ENCODE data around the gene MLEC. TPM values are rescaled to one million over a fixed set of nuclear protein-coding genes. Genes with fewer than 3 reads are reported as not detected.
A peak's percentile ranks its signal among the peaks of the same experiment; 100 is the strongest.
"Not testable (repeated sequence)": the region's sequence is repeated elsewhere in the genome, so short reads cannot be mapped to it uniquely, and the experiment has no call there.

MLEC gene
- total RNA-seq, 1 donor from 2014 or later = 149 TPM

DNA sequence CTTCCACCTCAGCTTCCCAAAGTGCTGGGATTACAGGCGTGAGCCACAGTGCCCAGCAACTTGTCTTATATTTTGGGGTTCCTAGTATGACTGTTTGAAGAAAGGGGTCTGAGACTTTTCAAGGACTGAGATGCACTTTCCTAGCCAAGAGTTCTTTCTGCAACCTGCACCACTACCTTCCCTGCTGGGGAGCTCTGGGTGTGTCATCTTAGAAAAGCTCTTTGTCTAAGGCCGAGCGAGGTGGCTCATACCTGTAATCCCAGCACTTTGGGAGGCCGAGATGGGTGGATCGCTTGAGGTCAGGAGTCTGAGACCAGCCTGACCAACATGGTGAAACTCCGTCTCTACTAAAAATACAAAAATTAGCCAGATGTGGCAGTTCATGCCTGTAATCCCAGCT is 16.7 kb upstream of the MLEC start:
- H3K4me3 Mint-ChIP-seq; H3K9me3 Mint-ChIP-seq; H3K27ac Mint-ChIP-seq; H3K36me3 Mint-ChIP-seq (ENCODE audit: low read depth); DNase-seq; intact Hi-C loops (cut with micrococcal nuclease); H3K4me1 Mint-ChIP-seq; H3K27me3 Mint-ChIP-seq: not testable (repeated sequence)

DNA sequence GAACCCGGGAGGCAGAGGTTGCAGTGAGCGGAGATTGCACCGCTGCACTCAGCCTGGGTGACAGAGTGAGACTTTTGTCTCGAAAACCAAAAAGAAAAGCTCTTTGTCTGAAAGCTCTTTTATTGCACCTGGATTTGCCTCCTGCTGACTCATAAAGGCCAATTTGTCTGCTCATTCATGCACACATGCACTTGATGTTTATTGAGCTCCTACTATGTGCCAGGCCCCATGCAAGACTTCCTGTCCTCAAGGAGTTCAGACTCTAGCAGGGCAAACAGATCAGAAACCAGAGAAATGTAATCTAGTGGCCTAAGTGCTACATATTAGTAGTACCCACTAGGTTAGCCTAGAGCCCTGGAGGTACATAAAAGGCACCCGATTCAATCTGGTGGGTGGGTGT is 16.3 kb upstream of the MLEC start:
- Mint-ChIP-seq H3K4me3 (no peak overlapping the region), H3K27me3 (peaks cover 4% of the 10 kb centered on the region), H3K36me3 (ENCODE audit: low read depth) (no peaks in the 10 kb centered on the region), H3K27ac (no peak overlapping the region), H3K9me3 (no peaks in the 10 kb centered on the region), H3K4me1 (no peaks in the 10 kb centered on the region)
- intact Hi-C loops (cut with micrococcal nuclease) = no loop called here
- DNase-seq = no peak

- Mint-ChIP-seq H3K9me3 (no peaks in the 10 kb centered on the region), H3K27me3 (peaks cover 4% of the 10 kb centered on the region), H3K27ac (no peak overlapping the region), H3K4me3 (no peak overlapping the region), H3K36me3 (ENCODE audit: low read depth) (no peaks in the 10 kb centered on the region), H3K4me1 (peaks cover 13% of the 10 kb centered on the region)
- no peak for DNase-seq
- intact Hi-C loops (cut with micrococcal nuclease) = no loop called here
These were observed 12.8 kb upstream of the MLEC start for GRCh38 chr12:120674097-120674636.

GRCh38 chr12:120677765-120678473 is 9.0 kb upstream of the MLEC start:
- Mint-ChIP-seq H3K4me1 (peaks cover 17% of the 10 kb centered on the region), H3K4me3 (no peak overlapping the region), H3K27ac (peak overlapping the region; percentile 66), H3K27me3 (peaks cover 4% of the 10 kb centered on the region), H3K9me3 (no peaks in the 10 kb centered on the region), H3K36me3 (ENCODE audit: low read depth) (no peaks in the 10 kb centered on the region)
- peak; percentile 70 for DNase-seq
- intact Hi-C loops (cut with micrococcal nuclease) = loop anchor here (5.0 kb wide), 1 partner anchor 34 kb away; the partner anchor contains the start of gene UNC119B

DNA sequence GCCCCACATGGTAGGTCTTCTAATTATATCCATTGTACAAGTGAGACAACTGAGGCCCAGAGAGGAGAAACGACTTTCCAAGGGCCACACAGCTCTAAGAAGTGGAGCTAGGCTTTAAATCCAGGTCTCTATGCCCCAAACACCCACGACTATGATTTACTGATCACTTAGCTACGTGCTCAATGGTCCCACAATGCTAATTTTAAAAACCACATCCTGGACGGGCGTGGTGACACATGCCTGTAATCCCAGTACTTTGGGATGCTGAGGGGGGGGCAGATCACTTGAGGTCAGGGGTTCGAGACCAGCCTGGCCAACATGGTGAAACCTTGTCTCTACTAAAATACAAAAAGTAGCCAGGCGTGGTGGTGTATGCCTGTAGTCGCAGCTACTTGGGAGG is 8.4 kb upstream of the MLEC start:
- H3K27ac Mint-ChIP-seq = peak overlapping the region; percentile 7
- intact Hi-C loops (cut with micrococcal nuclease) = loop anchor here (5.0 kb wide), 1 partner anchor 34 kb away; the partner anchor contains the start of gene UNC119B
- no peaks in the 10 kb centered on the region for H3K9me3 Mint-ChIP-seq
- no peak overlapping the region for H3K4me3 Mint-ChIP-seq
- H3K27me3 Mint-ChIP-seq = peaks cover 4% of the 10 kb centered on the region
- H3K4me1 Mint-ChIP-seq = peaks cover 21% of the 10 kb centered on the region
- no peak for DNase-seq
- H3K36me3 Mint-ChIP-seq (ENCODE audit: low read depth) = no peaks in the 10 kb centered on the region

- no peaks in the 10 kb centered on the region for H3K36me3 Mint-ChIP-seq (ENCODE audit: low read depth)
- H3K4me3 Mint-ChIP-seq = no peak overlapping the region
- peak overlapping the region; percentile 15 for H3K27ac Mint-ChIP-seq
- peaks cover 30% of the 10 kb centered on the region for H3K4me1 Mint-ChIP-seq
- H3K27me3 Mint-ChIP-seq = peaks cover 1% of the 10 kb centered on the region
- intact Hi-C loops (cut with micrococcal nuclease) = no loop called here
- DNase-seq = no peak
- no peaks in the 10 kb centered on the region for H3K9me3 Mint-ChIP-seq
These were observed 6.7 kb upstream of the MLEC start for GRCh38 chr12:120680165-120680738.

DNA sequence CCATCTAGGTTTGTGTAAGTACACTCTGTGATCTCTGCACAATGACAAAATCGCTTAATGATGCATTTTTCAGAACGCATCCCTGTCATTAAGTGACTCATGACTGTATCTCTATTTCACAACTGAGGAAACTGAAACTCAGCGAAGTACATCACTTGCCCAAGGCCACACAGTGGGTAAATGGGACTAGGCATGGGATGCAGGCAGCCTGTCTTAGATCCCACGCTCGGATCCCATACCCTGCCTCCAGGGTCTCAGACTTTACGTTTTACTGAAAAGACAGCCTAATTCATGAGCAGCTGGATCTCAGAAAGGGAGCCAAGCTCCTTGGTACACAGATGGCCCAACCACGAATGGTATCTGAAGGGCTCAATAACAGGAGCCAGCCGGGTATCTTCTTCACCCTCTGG is 2.4 kb upstream of the MLEC start:
- Mint-ChIP-seq H3K27me3 (peaks cover 2% of the 10 kb centered on the region), H3K4me1 (peaks cover 39% of the 10 kb centered on the region), H3K9me3 (no peaks in the 10 kb centered on the region), H3K27ac (peak overlapping the region; percentile 43), H3K4me3 (peak overlapping the region; percentile 30), H3K36me3 (ENCODE audit: low read depth) (peaks cover 4% of the 10 kb centered on the region)
- intact Hi-C loops (cut with micrococcal nuclease) = no loop called here
- DNase-seq = peak; percentile 64

GRCh38 chr12:120685522-120685921 is 1.4 kb upstream of the MLEC start:
- H3K27me3 Mint-ChIP-seq = peaks cover 2% of the 10 kb centered on the region
- H3K4me1 Mint-ChIP-seq = peaks cover 43% of the 10 kb centered on the region
- no peaks in the 10 kb centered on the region for H3K9me3 Mint-ChIP-seq
- intact Hi-C loops (cut with micrococcal nuclease) = loop anchor here (5.0 kb wide), 2 partner anchors 248 to 942 kb away; partner anchors contain the start of genes COX6A1 and ORAI1
- H3K36me3 Mint-ChIP-seq (ENCODE audit: low read depth) = peaks cover 4% of the 10 kb centered on the region
- peak overlapping the region; percentile 58 for H3K4me3 Mint-ChIP-seq
- DNase-seq = peak; percentile 59
- H3K27ac Mint-ChIP-seq = peak overlapping the region; percentile 65

DNA sequence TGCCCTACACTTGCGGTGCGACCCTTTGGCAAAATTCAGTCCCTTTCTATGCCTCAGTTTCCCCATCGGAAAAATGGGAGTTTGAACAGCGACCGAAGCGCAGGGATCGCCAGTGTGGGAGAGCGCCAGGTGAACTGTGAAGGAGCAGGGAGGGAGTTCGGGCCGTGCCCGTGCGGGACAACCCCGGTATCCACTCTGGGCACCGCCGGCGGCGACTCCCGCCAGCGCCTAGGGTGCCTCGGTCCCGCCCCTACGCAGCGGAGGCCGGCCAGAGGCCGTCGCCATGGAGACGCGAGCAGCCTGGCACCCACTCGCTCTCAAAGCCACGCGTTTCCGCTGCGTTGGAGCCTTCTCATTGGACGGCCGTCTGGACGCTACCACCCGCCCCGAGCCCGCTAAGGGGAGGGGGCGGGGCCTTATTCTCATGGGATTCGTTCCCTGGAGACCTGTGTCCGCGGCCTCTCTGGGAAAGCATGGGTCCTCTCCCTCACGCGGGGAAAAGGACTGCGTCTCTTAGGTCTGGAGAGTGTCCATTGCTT is 729 bp upstream of the MLEC start:
- Mint-ChIP-seq H3K27ac (peak overlapping the region; percentile 96), H3K4me3 (peak overlapping the region; percentile 92), H3K9me3 (no peaks in the 10 kb centered on the region), H3K36me3 (ENCODE audit: low read depth) (peaks cover 4% of the 10 kb centered on the region), H3K27me3 (peaks cover 2% of the 10 kb centered on the region), H3K4me1 (peaks cover 48% of the 10 kb centered on the region)
- intact Hi-C loops (cut with micrococcal nuclease) = loop anchor here (1.0 to 5.0 kb wide), 4 partner anchors 39 to 941 kb away; partner anchors contain the start of genes ACADS, COX6A1 and ORAI1
- DNase-seq = peak; percentile 99

GRCh38 chr12:120687578-120688289 is 785 bp downstream of the MLEC start:
- peak overlapping the region; percentile 91 for H3K4me3 Mint-ChIP-seq
- peaks cover 12% of the 10 kb centered on the region for H3K36me3 Mint-ChIP-seq (ENCODE audit: low read depth)
- peaks cover 61% of the 10 kb centered on the region for H3K4me1 Mint-ChIP-seq
- peak; percentile 78 for DNase-seq
- no peaks in the 10 kb centered on the region for H3K9me3 Mint-ChIP-seq
- H3K27me3 Mint-ChIP-seq = peaks cover 2% of the 10 kb centered on the region
- peak overlapping the region; percentile 86 for H3K27ac Mint-ChIP-seq
- intact Hi-C loops (cut with micrococcal nuclease) = loop anchor here (1.0 to 5.0 kb wide), 5 partner anchors 24 to 940 kb away; partner anchors contain the start of genes COX6A1, DYNLL1 and ORAI1

DNA sequence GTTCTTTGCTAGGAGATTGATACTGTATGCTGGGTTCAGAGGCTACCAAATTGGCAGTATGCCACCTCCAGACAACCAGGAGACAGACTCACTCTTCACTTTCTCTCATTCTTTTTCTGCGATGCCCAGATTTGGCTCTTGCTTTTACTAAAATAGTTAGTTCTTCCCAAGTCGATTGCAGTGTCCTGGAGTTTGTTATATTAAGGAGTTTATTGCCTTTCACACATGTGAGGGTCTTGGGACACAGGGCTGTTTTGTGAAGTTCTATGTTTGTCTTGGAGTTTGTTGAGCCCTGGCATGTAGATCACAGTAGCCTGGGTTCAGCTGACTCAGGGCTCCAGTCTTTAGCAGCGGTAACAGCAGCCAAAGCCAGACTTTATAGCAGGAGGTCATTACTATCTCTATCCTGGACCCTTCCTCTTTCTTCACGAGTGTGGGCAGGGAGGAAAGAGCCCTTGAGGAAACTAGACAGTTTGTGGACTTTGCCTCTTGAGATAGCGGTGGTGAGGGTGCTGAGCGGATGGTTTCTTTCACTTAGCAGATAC is 1.6 kb downstream of the MLEC start:
- Mint-ChIP-seq H3K27me3 (peaks cover 2% of the 10 kb centered on the region), H3K36me3 (ENCODE audit: low read depth) (peaks cover 18% of the 10 kb centered on the region), H3K4me1 (peaks cover 63% of the 10 kb centered on the region), H3K9me3 (no peaks in the 10 kb centered on the region), H3K4me3 (peak overlapping the region; percentile 91), H3K27ac (peak overlapping the region; percentile 86)
- intact Hi-C loops (cut with micrococcal nuclease) = loop anchor here (1.0 to 5.0 kb wide), 3 partner anchors 23 to 939 kb away; partner anchors contain the start of genes COX6A1 and ORAI1
- DNase-seq = peak; percentile 69

DNA sequence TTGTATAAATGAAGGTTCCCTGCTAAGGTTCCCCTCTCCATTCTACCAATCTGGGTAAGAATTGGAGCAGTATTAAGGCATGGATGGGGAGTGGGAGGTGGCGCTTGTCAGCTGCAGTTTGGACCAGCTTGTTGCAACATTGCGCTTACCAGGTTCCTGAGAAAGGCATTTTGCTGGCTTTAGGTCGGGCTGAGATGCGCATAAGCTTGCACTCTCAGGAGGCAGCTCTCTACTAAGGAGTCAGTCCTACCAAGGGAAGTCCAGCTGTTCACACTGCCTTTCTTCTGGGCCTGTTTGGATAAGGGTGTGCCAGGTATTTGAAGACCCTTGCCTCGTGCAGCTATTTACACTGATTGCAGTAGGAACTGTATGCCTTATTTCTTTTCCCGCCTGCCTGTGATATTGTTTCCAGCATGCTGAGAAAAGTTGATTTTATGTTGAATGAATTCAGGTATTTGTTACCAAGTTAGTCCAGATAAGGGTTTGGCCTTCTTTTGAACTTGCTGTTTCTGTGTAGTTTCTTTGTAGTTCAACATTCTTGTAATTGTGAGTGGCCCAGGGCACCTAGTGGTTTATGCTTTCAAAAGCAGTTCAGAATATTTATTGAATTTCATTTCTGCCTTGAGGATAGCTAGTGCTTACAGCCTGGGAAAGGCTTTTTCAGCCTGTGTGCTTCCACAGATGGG is 2.6 kb downstream of the MLEC start:
- peaks cover 64% of the 10 kb centered on the region for H3K4me1 Mint-ChIP-seq
- no peak overlapping the region for H3K27ac Mint-ChIP-seq
- intact Hi-C loops (cut with micrococcal nuclease) = loop anchor here (5.0 kb wide), 2 partner anchors 252 to 938 kb away; partner anchors contain the start of genes COX6A1 and ORAI1
- peak overlapping the region; percentile 91 for H3K4me3 Mint-ChIP-seq
- no peak for DNase-seq
- peaks cover 26% of the 10 kb centered on the region for H3K36me3 Mint-ChIP-seq (ENCODE audit: low read depth)
- no peaks in the 10 kb centered on the region for H3K9me3 Mint-ChIP-seq
- peaks cover 2% of the 10 kb centered on the region for H3K27me3 Mint-ChIP-seq

- no peak overlapping the region for H3K4me3 Mint-ChIP-seq
- no peak overlapping the region for H3K27ac Mint-ChIP-seq
- no peak for DNase-seq
- H3K9me3 Mint-ChIP-seq = no peaks in the 10 kb centered on the region
- peaks cover 2% of the 10 kb centered on the region for H3K27me3 Mint-ChIP-seq
- H3K4me1 Mint-ChIP-seq = peaks cover 59% of the 10 kb centered on the region
- intact Hi-C loops (cut with micrococcal nuclease) = no loop called here
- peaks cover 31% of the 10 kb centered on the region for H3K36me3 Mint-ChIP-seq (ENCODE audit: low read depth)
These were observed 3.1 kb downstream of the MLEC start for GRCh38 chr12:120690083-120690450.

All from activated CD4-positive, alpha-beta T cell treated with anti-CD3 and anti-CD28 coated beads, Interleukin-2, amount 10 ng/mL, durations not matched to agents 24 days and 14 days (primary cell).